Measurements from ENCODE around the gene KCNQ2.
A peak's percentile ranks its signal among the peaks of the same experiment; 100 is the strongest.

KCNQ2 gene

GRCh38 chr20:63501818-63502670 lies 29.6 kb upstream of the KCNQ2 start:
- DNase-seq (ENCODE audit: low spot score): no peak

- DNase-seq (ENCODE audit: low spot score): no peak
Observed at GRCh38 chr20:63500902-63501817, 28.7 kb upstream of the KCNQ2 start.

- no peak for DNase-seq (ENCODE audit: low spot score)
Observed at GRCh38 chr20:63500151-63500901, 27.9 kb upstream of the KCNQ2 start.

- DNase-seq (ENCODE audit: low spot score): no peak
Observed at GRCh38 chr20:63499338-63499969, 27.0 kb upstream of the KCNQ2 start.

- DNase-seq (ENCODE audit: low spot score): no peak
Observed at GRCh38 chr20:63498960-63499337, 26.5 kb upstream of the KCNQ2 start, which contains the start of gene EEF1A2. Gene EEF1A2 (minus strand): TSS chr20:63499083. CDS start chr20:63497763, 1,320 bp downstream.

- DNase-seq (ENCODE audit: low spot score): no peak
Observed at GRCh38 chr20:63497946-63498935, 25.8 kb upstream of the KCNQ2 start.

- no peak for DNase-seq (ENCODE audit: low spot score)
Observed at GRCh38 chr20:63497138-63497945, 24.9 kb upstream of the KCNQ2 start.

GRCh38 chr20:63496596-63497120 lies 24.2 kb upstream of the KCNQ2 start:
- DNase-seq (ENCODE audit: low spot score): no peak

GRCh38 chr20:63495741-63496595 lies 23.5 kb upstream of the KCNQ2 start:
- peak; percentile 73 for DNase-seq (ENCODE audit: low spot score)

- no peak for DNase-seq (ENCODE audit: low spot score)
Observed at GRCh38 chr20:63495167-63495720, 22.8 kb upstream of the KCNQ2 start.

GRCh38 chr20:63494420-63495166 lies 22.1 kb upstream of the KCNQ2 start:
- DNase-seq (ENCODE audit: low spot score): no peak

- DNase-seq (ENCODE audit: low spot score): no peak
Observed at GRCh38 chr20:63494084-63494419, 21.6 kb upstream of the KCNQ2 start.

- DNase-seq (ENCODE audit: low spot score): no peak
Observed at GRCh38 chr20:63493563-63494020, 21.1 kb upstream of the KCNQ2 start.

- DNase-seq (ENCODE audit: low spot score): no peak
Observed at GRCh38 chr20:63492982-63493381, 20.5 kb upstream of the KCNQ2 start.

- DNase-seq (ENCODE audit: low spot score): no peak
Observed at GRCh38 chr20:63492518-63492917, 20.1 kb upstream of the KCNQ2 start.

GRCh38 chr20:63491635-63492230 lies 19.3 kb upstream of the KCNQ2 start:
- DNase-seq (ENCODE audit: low spot score): no peak

- DNase-seq (ENCODE audit: low spot score): no peak
Observed at GRCh38 chr20:63491078-63491477, 18.6 kb upstream of the KCNQ2 start.
